Chondrocyte (in vitro differentiated cells): ENCODE measurements around the gene SLCO3A1. TPM values are rescaled to one million over a fixed set of nuclear protein-coding genes. Genes with fewer than 3 reads are reported as not detected.

ENCODE experiments used
- DNase-seq: peaks from one replicate; pipeline ENCODE4 v3.0.0; 2021; ENCODE audit warnings: mixed read lengths, low spot score
- H3K27ac Mint-ChIP-seq: one replicate; pipeline ENCODE4 v1.8.0; 2021; ENCODE audit warnings: mild to moderate bottlenecking, moderate library complexity, mixed read lengths; ENCODE audit not compliant: unreplicated experiment
- H3K27me3 Mint-ChIP-seq: 2 replicates; pipeline ENCODE4 v1.8.0; 2021; ENCODE audit warnings: low read depth, mixed read lengths
- H3K36me3 Mint-ChIP-seq: 2 replicates; pipeline ENCODE4 v1.8.0; 2021; ENCODE audit warnings: low read depth, mixed read lengths
- H3K4me1 Mint-ChIP-seq: 2 replicates; pipeline ENCODE4 v1.8.0; 2021; ENCODE audit warnings: low read depth, mild to moderate bottlenecking, mixed read lengths
- H3K4me3 Mint-ChIP-seq: one replicate; pipeline ENCODE4 v1.8.0; 2021; ENCODE audit warnings: mild to moderate bottlenecking, moderate library complexity, mixed read lengths; ENCODE audit not compliant: unreplicated experiment
- H3K9me3 Mint-ChIP-seq: 2 replicates; pipeline ENCODE4 v1.8.0; 2021; ENCODE audit warnings: low read depth, mixed read lengths
- total RNA-seq: library from RNA; stranded (reverse); gene quantifications from 3 replicates; pipeline ENCODE4 v1.2.1, GENCODE V29; 2021
- TF ChIP-seq, protein P1 (sequence below): fragments of 200-600 bp; sonication (generic); IDR thresholded peaks from 2 replicates; pipeline ENCODE4 v1.5.0; 2021; ENCODE audit warnings: antibody characterized with exemption, mild to moderate bottlenecking, moderate library complexity

SLCO3A1 gene
- total RNA-seq, 1 donor from 2014 or later: 3.7 TPM

DNA sequence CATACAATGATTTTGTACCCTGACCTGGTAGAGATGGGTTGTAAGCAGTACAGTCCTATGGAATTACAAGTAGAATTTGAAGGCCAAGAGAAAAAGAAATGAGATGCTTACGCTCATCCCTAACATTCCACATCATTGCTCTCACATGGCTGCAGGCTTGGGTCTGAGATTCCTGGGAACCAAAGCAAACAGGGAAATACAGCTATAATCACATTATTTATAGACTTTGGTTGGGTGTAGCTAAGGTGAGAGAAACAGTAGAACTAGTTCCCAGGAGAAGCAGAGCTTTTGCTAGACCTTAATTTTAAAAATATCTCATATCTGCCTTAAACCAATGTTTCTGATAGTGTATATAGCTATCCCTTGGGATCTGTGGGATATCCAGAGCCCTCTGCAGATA lies 51.4 kb downstream of the SLCO3A1 start:
- H3K27ac Mint-ChIP-seq: no peak overlapping the region
- no peaks in the 10 kb centered on the region for H3K36me3 Mint-ChIP-seq
- H3K4me3 Mint-ChIP-seq: no peak overlapping the region
- peaks cover 14% of the 10 kb centered on the region for H3K9me3 Mint-ChIP-seq
- no peaks in the 10 kb centered on the region for H3K4me1 Mint-ChIP-seq
- H3K27me3 Mint-ChIP-seq: peaks cover 2% of the 10 kb centered on the region
- no peak for DNase-seq
- TF ChIP-seq, protein P1, sequence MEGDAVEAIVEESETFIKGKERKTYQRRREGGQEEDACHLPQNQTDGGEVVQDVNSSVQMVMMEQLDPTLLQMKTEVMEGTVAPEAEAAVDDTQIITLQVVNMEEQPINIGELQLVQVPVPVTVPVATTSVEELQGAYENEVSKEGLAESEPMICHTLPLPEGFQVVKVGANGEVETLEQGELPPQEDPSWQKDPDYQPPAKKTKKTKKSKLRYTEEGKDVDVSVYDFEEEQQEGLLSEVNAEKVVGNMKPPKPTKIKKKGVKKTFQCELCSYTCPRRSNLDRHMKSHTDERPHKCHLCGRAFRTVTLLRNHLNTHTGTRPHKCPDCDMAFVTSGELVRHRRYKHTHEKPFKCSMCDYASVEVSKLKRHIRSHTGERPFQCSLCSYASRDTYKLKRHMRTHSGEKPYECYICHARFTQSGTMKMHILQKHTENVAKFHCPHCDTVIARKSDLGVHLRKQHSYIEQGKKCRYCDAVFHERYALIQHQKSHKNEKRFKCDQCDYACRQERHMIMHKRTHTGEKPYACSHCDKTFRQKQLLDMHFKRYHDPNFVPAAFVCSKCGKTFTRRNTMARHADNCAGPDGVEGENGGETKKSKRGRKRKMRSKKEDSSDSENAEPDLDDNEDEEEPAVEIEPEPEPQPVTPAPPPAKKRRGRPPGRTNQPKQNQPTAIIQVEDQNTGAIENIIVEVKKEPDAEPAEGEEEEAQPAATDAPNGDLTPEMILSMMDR: no peak

DNA sequence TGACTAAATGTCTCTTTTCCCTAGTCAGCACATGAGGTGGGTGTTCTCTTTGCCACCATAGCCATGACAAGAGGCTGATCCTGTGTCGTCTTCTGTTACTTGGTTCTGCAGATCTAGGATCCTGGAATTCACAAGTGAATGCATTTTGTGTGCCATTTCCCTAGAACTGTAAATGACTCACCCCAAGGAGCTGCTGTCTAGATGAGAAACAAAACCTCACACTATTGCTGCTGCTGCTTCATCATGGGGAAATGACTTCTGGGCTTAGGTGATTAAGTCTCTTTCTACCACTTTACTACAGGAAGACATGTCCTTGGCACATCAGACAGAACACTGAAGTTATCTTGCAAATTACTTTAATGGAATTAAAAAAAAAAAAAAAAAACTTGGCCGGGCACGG lies 54.9 kb downstream of the SLCO3A1 start:
- no peak for DNase-seq
- H3K27ac Mint-ChIP-seq: no peak overlapping the region
- TF ChIP-seq, protein P1: no peak
- no peaks in the 10 kb centered on the region for H3K36me3 Mint-ChIP-seq
- peaks cover 3% of the 10 kb centered on the region for H3K9me3 Mint-ChIP-seq
- no peak overlapping the region for H3K4me3 Mint-ChIP-seq
- no peaks in the 10 kb centered on the region for H3K4me1 Mint-ChIP-seq
- H3K27me3 Mint-ChIP-seq: no peaks in the 10 kb centered on the region

GRCh38 chr15:91909111-91909510 lies 55.6 kb downstream of the SLCO3A1 start:
- TF ChIP-seq, protein P1: no peak
- H3K27me3 Mint-ChIP-seq: peaks cover 1% of the 10 kb centered on the region
- no peak for DNase-seq
- no peaks in the 10 kb centered on the region for H3K4me1 Mint-ChIP-seq
- no peaks in the 10 kb centered on the region for H3K36me3 Mint-ChIP-seq
- H3K27ac Mint-ChIP-seq: no peak overlapping the region
- no peaks in the 10 kb centered on the region for H3K9me3 Mint-ChIP-seq
- H3K4me3 Mint-ChIP-seq: no peak overlapping the region

DNA sequence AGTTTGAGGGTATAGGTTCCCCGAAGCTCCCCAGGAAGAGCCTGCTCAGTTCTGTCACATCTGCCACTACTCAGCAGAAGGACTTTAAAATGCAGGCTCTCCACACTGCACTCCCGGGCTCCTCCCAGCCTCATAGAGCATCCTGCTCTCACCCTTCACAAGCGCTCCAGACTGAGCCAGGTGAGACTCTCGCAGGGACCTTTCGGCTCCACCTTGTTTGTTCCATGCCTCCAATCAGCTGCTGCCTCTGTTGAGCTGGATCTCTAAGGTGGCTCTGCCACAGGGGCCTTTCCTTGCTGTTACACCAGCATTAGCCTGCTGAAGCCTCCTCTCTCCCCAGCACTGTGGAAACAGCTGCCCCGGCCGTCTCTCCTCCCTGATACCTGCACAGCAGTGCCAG lies 56.1 kb downstream of the SLCO3A1 start:
- Mint-ChIP-seq H3K36me3 (no peaks in the 10 kb centered on the region), H3K27me3 (peaks cover 1% of the 10 kb centered on the region), H3K4me3 (no peak overlapping the region), H3K27ac (no peak overlapping the region), H3K4me1 (no peaks in the 10 kb centered on the region), H3K9me3 (no peaks in the 10 kb centered on the region)
- TF ChIP-seq, protein P1: no peak
- DNase-seq: no peak

DNA sequence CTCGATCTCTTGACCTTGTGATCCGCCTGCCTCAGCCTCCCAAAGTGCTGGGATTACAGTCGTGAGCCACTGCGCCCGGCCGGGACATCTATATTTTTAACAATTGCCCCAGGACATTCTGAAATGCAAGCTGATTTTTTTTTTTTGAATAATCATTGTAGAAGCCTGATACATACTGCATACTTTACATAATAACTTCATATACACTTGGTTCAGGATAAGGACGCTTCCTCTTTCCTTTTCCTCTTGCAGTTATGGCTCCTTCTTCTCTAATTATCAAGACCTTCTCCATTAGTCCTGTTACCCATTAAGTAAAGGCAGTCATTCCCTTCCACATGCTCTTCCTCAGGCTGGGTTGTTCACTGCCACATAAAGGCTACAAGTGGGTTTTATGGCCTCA lies 58.3 kb downstream of the SLCO3A1 start:
- Mint-ChIP-seq H3K27me3 (peaks cover 1% of the 10 kb centered on the region), H3K27ac (no peak overlapping the region), H3K4me1 (no peaks in the 10 kb centered on the region), H3K36me3 (no peaks in the 10 kb centered on the region), H3K4me3 (no peak overlapping the region), H3K9me3 (no peaks in the 10 kb centered on the region)
- no peak for DNase-seq
- TF ChIP-seq, protein P1: no peak
